Measurements from ENCODE around the gene GJA4.
"Not testable (repeated sequence)": the region's sequence is repeated elsewhere in the genome, so short reads cannot be mapped to it uniquely, and the experiment has no call there.

The GJA4 gene

GRCh38 chr1:34792424-34792823 lies 375 bp upstream of the GJA4 start:
- no peak for DNase-seq

DNA sequence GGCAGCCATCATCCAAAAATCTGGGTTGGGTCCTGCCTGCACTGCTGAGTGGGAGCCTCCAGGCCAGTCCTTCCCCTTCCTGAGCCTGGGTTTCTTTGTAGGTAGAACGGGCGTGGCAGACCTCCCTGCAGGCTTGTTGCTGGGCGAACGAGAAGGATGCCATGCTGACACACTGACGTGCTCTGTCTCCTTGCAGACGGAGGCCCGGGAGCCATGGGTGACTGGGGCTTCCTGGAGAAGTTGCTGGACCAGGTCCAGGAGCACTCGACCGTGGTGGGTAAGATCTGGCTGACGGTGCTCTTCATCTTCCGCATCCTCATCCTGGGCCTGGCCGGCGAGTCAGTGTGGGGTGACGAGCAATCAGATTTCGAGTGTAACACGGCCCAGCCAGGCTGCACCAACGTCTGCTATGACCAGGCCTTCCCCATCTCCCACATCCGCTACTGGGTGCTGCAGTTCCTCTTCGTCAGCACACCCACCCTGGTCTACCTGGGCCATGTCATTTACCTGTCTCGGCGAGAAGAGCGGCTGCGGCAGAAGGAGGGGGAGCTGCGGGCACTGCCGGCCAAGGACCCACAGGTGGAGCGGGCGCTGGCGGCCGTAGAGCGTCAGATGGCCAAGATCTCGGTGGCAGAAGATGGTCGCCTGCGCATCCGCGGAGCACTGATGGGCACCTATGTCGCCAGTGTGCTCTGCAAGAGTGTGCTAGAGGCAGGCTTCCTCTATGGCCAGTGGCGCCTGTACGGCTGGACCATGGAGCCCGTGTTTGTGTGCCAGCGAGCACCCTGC lies 1.4 kb downstream of the GJA4 start:
- no peak for DNase-seq

GRCh38 chr1:34794790-34795180 lies 2.0 kb downstream of the GJA4 start:
- DNase-seq, result no peak

DNA sequence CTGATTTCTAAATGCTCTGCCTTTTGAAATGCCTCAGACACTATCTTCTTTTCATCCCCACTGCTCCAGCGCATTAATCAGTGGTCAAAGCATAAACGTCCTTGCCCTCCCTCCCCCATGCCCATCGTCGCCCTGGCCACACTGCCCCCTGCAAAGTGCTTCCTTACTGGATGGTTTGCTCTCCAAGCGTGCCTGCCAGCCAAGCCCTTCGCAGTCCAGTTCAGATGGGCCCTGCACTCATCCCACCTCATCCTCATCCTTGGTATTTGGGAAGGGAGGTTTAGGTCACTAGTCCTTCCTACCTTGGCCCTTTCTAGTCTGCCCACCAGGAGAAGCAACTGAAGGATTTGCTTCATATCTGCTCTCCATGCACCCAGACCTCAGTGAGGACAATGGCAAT lies 3.1 kb downstream of the GJA4 start:
- DNase-seq, result no peak

- DNase-seq, result no peak
Measured at GRCh38 chr1:34796990-34797389, 4.2 kb downstream of the GJA4 start.

- no peak for DNase-seq
Measured at GRCh38 chr1:34800214-34800613, 7.4 kb downstream of the GJA4 start.

DNA sequence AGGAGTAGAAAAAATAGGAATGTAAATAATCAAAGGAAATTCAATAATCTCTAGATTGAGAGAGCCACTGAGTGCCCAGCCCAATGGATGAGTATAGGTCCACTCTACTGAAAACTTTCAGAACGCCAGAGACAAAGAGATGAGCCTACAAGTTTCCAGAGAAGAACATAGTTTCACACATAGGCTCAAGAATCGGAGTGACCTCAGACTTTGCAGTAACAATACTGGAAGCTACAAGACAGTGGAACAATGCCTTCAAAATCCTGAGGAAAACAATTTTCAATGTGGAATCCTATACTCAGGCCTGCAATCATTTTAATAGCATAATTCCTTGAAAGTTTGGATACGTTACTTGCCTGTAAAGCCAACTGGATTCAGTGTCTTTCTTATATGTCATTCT lies 11.0 kb downstream of the GJA4 start:
- no peak for DNase-seq

GRCh38 chr1:34806396-34806795 lies 13.6 kb downstream of the GJA4 start:
- DNase-seq, result no peak

- no peak for DNase-seq
Measured at GRCh38 chr1:34808051-34808810, 15.4 kb downstream of the GJA4 start.

GRCh38 chr1:34810781-34811180 lies 18.0 kb downstream of the GJA4 start:
- DNase-seq, result not testable (repeated sequence)

- DNase-seq, result no peak
Measured at GRCh38 chr1:34816332-34816731, 23.5 kb downstream of the GJA4 start.

GRCh38 chr1:34816778-34817177 lies 24.0 kb downstream of the GJA4 start:
- DNase-seq, result no peak

- DNase-seq, result not testable (repeated sequence)
Measured at GRCh38 chr1:34818862-34819261, 26.1 kb downstream of the GJA4 start.

- no peak for DNase-seq
Measured at GRCh38 chr1:34822202-34822601, 29.4 kb downstream of the GJA4 start.

- no peak for DNase-seq
Measured at GRCh38 chr1:34824817-34825454, 32.1 kb downstream of the GJA4 start.

GRCh38 chr1:34825455-34826091 lies 32.8 kb downstream of the GJA4 start:
- no peak for DNase-seq

- DNase-seq, result no peak
Measured at GRCh38 chr1:34827341-34827941, 34.6 kb downstream of the GJA4 start.

DNA sequence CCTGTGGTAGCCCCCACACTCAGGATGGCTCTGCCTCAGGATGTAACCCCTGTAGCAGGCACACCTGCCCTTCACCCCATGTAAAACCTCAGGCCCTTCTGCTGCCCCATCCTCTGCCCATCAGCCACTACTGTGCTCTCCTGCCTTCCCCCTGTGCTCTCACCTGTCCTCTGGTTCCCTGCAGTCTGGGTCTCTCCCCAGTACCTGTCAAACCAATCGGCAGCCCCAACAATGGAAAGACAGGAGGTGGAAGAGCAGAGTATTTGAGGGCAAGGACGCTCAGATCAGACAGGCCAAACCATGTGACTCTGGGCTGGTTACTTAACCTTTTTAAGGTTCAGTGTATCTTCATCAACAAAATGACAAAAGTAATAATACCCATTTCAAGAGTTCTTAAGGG lies 35.8 kb downstream of the GJA4 start:
- DNase-seq, result no peak

- DNase-seq, result no peak
Measured at GRCh38 chr1:34829250-34829649, 36.5 kb downstream of the GJA4 start.

- DNase-seq, result no peak
Measured at GRCh38 chr1:34831721-34832246, 39.0 kb downstream of the GJA4 start.

- no peak for DNase-seq
Measured at GRCh38 chr1:34833711-34834110, 40.9 kb downstream of the GJA4 start.

- no peak for DNase-seq
Measured at GRCh38 chr1:34839526-34840305, 46.9 kb downstream of the GJA4 start.
